IPS-NIHi7 (cell line): ENCODE measurements around the gene HLCS.

Experiments
- DNase-seq: peaks from one replicate; pipeline ENCODE4 v3.0.0; 2012; ENCODE audit warnings: mixed read lengths; ENCODE audit errors: extremely low spot score

The HLCS gene

DNA sequence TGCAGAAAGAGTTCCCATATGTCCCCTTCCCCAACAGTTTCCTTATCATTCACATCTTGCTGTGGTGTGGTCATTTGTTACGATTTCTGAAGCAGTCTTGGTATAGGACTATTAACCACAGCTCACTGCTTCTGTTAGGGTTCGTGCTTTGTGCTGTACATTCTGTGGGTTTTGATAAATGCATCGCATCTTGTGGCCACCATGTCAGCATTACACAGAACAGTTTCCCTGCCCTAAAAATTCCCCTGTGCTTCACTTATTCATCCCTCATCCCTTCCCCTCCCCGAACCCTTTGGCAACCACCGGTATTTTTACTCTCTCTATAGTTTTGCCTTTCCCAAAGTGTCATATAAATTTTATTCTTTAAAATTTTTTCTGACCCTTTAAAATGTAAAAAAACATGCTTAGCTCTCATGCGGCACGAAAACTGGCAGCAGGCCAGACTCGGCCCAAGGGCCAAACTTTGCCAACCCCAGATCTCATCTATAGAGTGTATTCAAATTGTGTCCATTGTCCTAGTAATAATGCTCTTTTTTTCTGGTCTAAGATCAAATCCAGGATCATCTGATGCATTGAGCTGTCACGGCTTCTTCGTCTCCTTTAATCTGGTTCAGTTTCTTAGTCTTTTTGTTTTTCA is 189.4 kb downstream of the HLCS start:
- DNase-seq: no peak

DNA sequence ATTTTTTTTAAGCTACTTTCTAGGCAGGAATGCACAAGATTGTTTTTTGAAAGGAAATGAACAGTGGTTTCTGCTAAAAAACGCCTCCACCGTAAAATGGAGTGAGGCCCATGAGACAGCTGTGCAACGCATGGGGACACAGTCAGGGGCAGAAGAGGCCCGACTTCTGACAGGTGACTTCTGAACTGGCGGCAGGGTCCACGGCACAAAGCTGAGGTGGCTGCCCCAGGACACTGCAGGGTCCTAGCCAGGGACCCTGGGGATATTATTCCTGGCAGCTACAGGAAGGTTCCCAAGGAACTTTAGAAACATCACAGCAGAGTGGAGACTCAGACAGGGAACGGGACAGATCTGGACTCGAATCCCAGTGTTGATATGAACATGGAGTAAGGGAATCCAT is 192.5 kb downstream of the HLCS start:
- no peak for DNase-seq

DNA sequence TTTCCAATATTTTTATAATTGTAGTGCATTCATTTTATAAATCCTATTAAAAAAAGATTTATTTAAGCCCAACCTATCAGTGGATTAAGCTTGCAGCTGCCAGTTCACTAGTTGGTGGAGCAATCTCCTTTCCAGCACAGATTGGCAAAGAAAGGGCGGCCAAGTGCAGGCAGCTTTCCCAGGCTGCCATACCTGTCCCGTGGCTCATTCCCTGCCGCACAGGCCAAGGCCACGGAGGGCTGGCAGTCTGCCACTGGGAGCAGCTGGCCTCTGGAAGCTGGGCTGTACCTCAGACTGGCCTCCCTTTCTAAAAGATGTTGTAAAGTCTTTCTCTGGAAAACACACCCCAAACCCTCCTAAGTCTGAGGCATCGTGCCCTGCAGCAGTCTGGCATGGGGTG is 193.4 kb downstream of the HLCS start:
- DNase-seq: no peak

GRCh38 chr21:36769051-36769839 is 197.2 kb downstream of the HLCS start:
- DNase-seq: no peak

GRCh38 chr21:36768496-36768895 is 198.0 kb downstream of the HLCS start:
- DNase-seq: no peak

- DNase-seq: no peak
Measured at GRCh38 chr21:36767096-36767495, 199.4 kb downstream of the HLCS start.

- no peak for DNase-seq
Measured at GRCh38 chr21:36766511-36766910, 200.0 kb downstream of the HLCS start.

- no peak for DNase-seq
Measured at GRCh38 chr21:36765229-36765628, 201.2 kb downstream of the HLCS start.

GRCh38 chr21:36763305-36763704 is 203.2 kb downstream of the HLCS start:
- DNase-seq: no peak

- DNase-seq: no peak
Measured at GRCh38 chr21:36762642-36763041, 203.8 kb downstream of the HLCS start.

DNA sequence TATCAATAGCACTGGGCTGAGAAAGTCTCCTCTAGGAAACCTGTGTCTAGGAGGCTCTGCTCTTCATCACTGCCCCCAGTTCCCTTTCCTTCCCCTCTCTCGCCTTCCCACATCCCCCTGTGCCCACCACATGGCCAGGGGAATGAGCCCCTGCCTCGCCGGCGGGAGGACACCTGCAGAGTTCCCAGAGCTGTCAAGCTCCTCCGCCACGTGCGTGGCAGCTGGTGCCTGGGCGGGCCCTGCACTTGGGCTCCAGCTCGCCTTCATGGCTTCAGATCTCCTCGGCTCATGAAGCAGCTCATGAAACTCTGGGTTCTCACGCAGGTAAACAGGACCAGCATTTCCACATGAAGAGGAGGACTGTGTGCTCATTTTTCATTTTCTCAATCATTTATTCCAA is 204.8 kb downstream of the HLCS start:
- DNase-seq: no peak

GRCh38 chr21:36759348-36760083 is 207.0 kb downstream of the HLCS start:
- DNase-seq: no peak

GRCh38 chr21:36757196-36757595 is 209.3 kb downstream of the HLCS start:
- DNase-seq: no peak

DNA sequence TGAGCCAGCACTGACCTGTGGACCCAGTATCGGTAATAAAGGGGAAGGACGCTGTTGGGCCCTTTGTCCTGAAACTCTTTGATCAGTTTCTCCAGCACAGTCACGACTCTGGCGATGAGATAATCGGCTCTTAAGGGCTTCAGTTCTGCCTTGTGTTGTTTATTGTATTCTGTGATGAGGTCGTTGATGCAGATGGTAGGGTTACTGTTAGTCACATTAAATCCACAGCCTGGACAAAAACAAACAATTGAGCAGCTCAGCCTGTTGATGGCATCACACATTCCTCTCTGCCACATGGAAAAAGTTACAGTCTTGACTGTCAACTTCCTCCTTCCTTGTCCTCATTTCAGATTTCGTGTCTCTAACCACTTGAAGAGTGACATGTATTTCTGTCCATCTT is 209.9 kb downstream of the HLCS start:
- DNase-seq: no peak

GRCh38 chr21:36754241-36754898 is 212.1 kb downstream of the HLCS start:
- no peak for DNase-seq

- DNase-seq: no peak
Measured at GRCh38 chr21:36753556-36753955, 212.9 kb downstream of the HLCS start.

DNA sequence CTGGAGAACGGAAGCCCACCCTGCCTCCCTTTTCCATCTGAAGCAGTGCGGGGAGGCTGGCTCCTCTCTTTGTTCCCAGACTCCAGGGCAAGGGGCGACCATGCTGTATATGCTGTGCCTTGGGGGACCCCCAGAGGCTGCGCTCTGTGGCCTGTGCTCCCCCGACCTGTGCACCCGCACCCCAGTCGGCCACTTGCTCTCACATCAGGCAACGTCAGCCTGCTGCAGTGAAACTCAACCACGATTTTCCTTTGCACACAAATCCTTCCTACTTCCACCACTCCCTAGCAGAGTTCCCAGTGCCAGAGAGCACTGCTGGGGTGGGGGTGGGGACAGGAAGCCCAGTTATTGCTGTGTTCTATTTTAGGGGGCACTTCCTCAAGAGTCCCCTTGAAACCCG is 215.1 kb downstream of the HLCS start:
- DNase-seq: no peak

GRCh38 chr21:36750576-36750959 is 215.9 kb downstream of the HLCS start:
- no peak for DNase-seq

- peak; percentile 70 for DNase-seq
Measured at GRCh38 chr21:36749935-36750575, 216.4 kb downstream of the HLCS start.

GRCh38 chr21:36747815-36748383 is 218.6 kb downstream of the HLCS start:
- DNase-seq: peak; percentile 87

GRCh38 chr21:36747041-36747814 is 219.2 kb downstream of the HLCS start:
- peak; percentile 47 for DNase-seq
